Left ventricle myocardium inferior (tissue), 1 donor: Measurements from ENCODE around the gene TARM1. TPM values are rescaled to one million over a fixed set of nuclear protein-coding genes. Genes with fewer than 3 reads are reported as not detected.

ENCODE experiments used
- DNase-seq: peaks from one replicate; pipeline ENCODE4 v3.0.0-alpha.2; 2020
- H3K27ac ChIP-seq: fragments of 200-600 bp; replicated peaks from 2 replicates; pipeline ENCODE4 v1.8.0; 2021
- H3K27me3 ChIP-seq: fragments of 200-600 bp; 2 replicates; pipeline ENCODE4 v1.8.0; 2021; ENCODE audit warnings: low read depth
- H3K36me3 ChIP-seq: fragments of 200-600 bp; 2 replicates; pipeline ENCODE4 v1.8.0; 2021
- H3K4me1 ChIP-seq: fragments of 200-600 bp; 2 replicates; pipeline ENCODE4 v1.8.0; 2021
- H3K4me3 ChIP-seq: fragments of 200-600 bp; 2 replicates; pipeline ENCODE4 v1.8.0; 2021; ENCODE audit warnings: mild to moderate bottlenecking, moderate library complexity
- H3K9me3 ChIP-seq: fragments of 200-600 bp; replicated peaks from 2 replicates; pipeline ENCODE4 v1.8.0; 2021
- CTCF ChIP-seq: fragments of 200-600 bp; IDR thresholded peaks from 2 replicates; pipeline ENCODE4 v1.8.0; 2021; ENCODE audit warnings: antibody characterized with exemption, mild to moderate bottlenecking, borderline replicate concordance
- intact Hi-C: fragments of 100-400 bp; cut with micrococcal nuclease; formaldehyde crosslinking; loops from one replicate; pipeline ENCODE4 v1.11.0; 2022
- total RNA-seq: library from RNA; stranded (reverse); fragmentation: NEBNext Ultra II Directional; extraction: Animal tissue kit (Norgen Biotek cat#: 25700); gene quantifications from one replicate; pipeline ENCODE4 v1.2.1, GENCODE V29; 2021
- donor health status: DM: no; HTN: yes; CAD: no; lungs with severe emphysema.

Gene TARM1
- total RNA-seq, 1 donor from 2014 or later = not detected

GRCh38 chr19:54029930-54030490, 51.2 kb downstream of the TARM1 start:
- intact Hi-C loops = loop anchor here (10.0 kb wide), 1 partner anchor 125 kb away; the partner anchor contains the start of gene CACNG7

GRCh38 chr19:54029301-54029700, 51.9 kb downstream of the TARM1 start:
- TF ChIP-seq CTCF = no peak
- Histone ChIP-seq H3K36me3 (no peaks in the 10 kb centered on the region), H3K4me1 (no peaks in the 10 kb centered on the region), H3K27me3 (peaks cover 84% of the 10 kb centered on the region), H3K4me3 (no peak overlapping the region), H3K9me3 (no peaks in the 10 kb centered on the region), H3K27ac (no peak overlapping the region)
- no peak for DNase-seq
- intact Hi-C loops = loop anchor here (10.0 kb wide), 1 partner anchor 124 kb away; the partner anchor contains the start of gene CACNG7

More at GRCh38 chr19:54029930-54030490, 51.2 kb downstream of the TARM1 start:
- TF ChIP-seq CTCF = peak; percentile 62
- Histone ChIP-seq H3K27me3 (peaks cover 84% of the 10 kb centered on the region), H3K36me3 (no peaks in the 10 kb centered on the region), H3K4me1 (no peaks in the 10 kb centered on the region), H3K9me3 (no peaks in the 10 kb centered on the region), H3K4me3 (no peak overlapping the region), H3K27ac (no peak overlapping the region)
- DNase-seq = peak; percentile 31

- no peaks in the 10 kb centered on the region for H3K36me3 ChIP-seq
- peaks cover 87% of the 10 kb centered on the region for H3K27me3 ChIP-seq
- intact Hi-C loops = loop anchor here (10.0 kb wide), 1 partner anchor 122 kb away; the partner anchor contains the start of gene CACNG7
- peaks cover 6% of the 10 kb centered on the region for H3K4me1 ChIP-seq
- no peak for TF ChIP-seq CTCF
- no peak overlapping the region for H3K27ac ChIP-seq
- H3K9me3 ChIP-seq = no peaks in the 10 kb centered on the region
- H3K4me3 ChIP-seq = no peak overlapping the region
- no peak for DNase-seq
These were observed 54.5 kb downstream of the TARM1 start for GRCh38 chr19:54026656-54027055.

- DNase-seq = no peak
- intact Hi-C loops = loop anchor here (10.0 kb wide), 1 partner anchor 120 kb away; the partner anchor contains the start of gene CACNG7
- peaks cover 85% of the 10 kb centered on the region for H3K27me3 ChIP-seq
These were observed 56.5 kb downstream of the TARM1 start for GRCh38 chr19:54024660-54025059.

GRCh38 chr19:54023191-54023590, 58.0 kb downstream of the TARM1 start:
- intact Hi-C loops = loop anchor here (10.0 kb wide), 1 partner anchor 118 kb away; the partner anchor contains the start of gene CACNG7
- H3K27ac ChIP-seq = no peak overlapping the region
- DNase-seq = no peak
- peaks cover 6% of the 10 kb centered on the region for H3K4me1 ChIP-seq
- no peak overlapping the region for H3K4me3 ChIP-seq
- H3K9me3 ChIP-seq = no peaks in the 10 kb centered on the region
- TF ChIP-seq CTCF = no peak
- H3K36me3 ChIP-seq = no peaks in the 10 kb centered on the region
- peaks cover 84% of the 10 kb centered on the region for H3K27me3 ChIP-seq

More at GRCh38 chr19:54024660-54025059, 56.5 kb downstream of the TARM1 start:
- H3K4me1 ChIP-seq = peaks cover 6% of the 10 kb centered on the region
- no peak overlapping the region for H3K4me3 ChIP-seq
- H3K36me3 ChIP-seq = no peaks in the 10 kb centered on the region
- no peak overlapping the region for H3K27ac ChIP-seq
- no peaks in the 10 kb centered on the region for H3K9me3 ChIP-seq
- no peak for TF ChIP-seq CTCF
